Measurements from ENCODE around the gene KPNA2.
"Not testable (repeated sequence)": the region's sequence is repeated elsewhere in the genome, so short reads cannot be mapped to it uniquely, and the experiment has no call there.

KPNA2 gene

GRCh38 chr17:68035523-68036303, at the start of gene KPNA2:
KPNA2 (plus strand) TSS chr17:68035735; CDS start chr17:68037133, 1,398 bp downstream.
- in situ Hi-C loops (cut with MboI; ENCODE audit: low sequenced_read_pairs) = no loop called here

DNA sequence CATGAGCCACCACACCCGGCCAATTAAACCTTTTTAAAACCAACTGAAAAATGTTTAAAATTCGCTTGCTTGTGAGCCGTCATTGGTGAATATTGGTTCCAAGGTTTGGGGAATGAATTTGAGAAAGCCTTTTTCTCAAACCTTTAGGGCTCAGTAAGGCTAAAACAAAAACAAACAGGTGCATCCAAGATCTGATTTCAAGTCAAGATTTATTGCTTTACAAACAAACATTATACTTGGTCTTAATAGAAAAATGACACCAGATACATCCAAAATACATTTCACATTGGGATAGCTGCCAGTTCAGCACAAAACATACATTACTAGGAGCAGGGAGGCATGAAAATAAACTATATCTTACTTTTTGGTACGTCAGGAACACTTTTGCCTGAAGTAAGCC, 44.6 kb upstream of the KPNA2 start:
- in situ Hi-C loops (cut with MboI; ENCODE audit: low sequenced_read_pairs) = no loop called here

- in situ Hi-C loops (cut with MboI; ENCODE audit: low sequenced_read_pairs) = no loop called here
Observed at GRCh38 chr17:67992548-67993152, 42.9 kb upstream of the KPNA2 start.

DNA sequence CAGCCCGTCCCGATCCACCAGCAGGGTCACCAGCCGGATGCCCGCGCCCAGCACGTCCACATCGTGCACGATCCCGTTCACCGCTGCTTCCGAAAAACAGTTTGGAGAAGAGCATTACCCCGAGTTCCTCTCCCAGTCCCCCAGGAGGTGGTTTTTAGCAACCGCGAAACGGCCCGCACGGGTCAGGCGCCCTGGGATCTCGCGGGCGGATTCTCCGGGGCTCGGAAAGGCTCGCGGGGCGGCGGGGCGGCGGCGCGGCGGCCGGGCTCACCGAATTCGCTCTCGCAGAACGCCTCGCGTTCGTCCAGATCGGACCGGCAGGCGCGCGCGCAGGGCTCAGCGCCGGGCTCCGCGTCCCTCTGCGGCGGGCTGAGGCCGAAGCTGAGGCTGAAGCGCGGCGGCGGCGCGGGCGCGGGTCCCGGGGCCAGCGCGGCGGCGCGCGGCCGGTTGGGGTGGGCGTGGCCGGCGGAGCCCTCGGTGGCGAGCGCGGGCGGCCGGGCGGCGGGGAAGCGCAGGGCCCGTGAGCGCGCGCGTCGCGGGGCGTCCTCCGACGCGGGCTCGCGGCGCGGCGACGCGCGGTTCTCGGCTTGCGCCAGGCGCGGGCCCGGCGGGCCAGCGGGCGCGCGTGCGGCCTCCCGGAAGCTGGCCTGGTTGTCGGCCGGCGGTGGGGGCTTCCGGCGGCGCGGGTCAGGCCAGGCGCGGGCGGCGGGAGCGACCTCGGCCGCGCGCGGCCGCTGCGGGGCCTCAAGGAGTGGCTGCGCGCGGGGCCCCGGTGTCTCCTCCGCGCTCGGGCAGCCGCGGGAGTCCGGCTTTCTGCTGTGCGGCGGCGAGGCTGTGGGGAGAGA, 42.2 kb upstream of the KPNA2 start:
- in situ Hi-C loops (cut with MboI; ENCODE audit: low sequenced_read_pairs) = no loop called here

- in situ Hi-C loops (cut with MboI; ENCODE audit: low sequenced_read_pairs) = no loop called here
Observed at GRCh38 chr17:67993998-67994361, 41.6 kb upstream of the KPNA2 start.

DNA sequence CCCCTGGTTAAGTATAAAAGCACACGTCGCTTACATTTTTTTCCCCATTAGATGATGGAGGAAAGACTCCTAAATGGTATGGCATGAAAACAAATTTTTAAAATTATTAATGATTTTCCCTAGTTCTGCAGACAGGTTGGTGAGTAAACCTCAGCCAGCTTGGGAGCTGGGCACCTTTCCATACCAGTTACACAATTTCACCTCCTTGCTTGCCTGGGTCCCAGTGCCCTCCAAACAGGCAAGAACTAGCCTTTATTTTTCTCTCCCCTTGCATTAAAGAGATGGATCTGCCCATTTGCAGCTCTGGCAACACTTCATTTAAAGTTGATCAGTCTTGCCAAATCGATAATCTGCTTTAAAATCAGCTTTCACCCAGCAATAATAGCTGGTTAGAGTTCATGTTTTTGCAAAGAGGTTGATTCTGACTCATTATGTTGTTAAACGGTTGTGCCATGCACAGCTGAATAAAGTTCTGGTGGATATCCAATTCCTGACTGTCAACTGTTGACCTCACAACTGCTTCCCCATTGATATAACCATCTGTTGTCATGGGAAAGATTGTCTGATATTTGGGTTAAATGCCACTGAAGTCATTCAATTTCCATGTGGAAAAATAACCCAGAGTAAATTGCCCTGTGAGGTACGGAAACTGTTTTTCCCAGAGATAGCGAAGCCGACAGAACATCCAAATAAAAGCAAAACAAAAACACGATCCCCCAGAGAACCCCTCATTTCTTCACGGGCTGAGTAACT, 40.5 kb upstream of the KPNA2 start:
- in situ Hi-C loops (cut with MboI; ENCODE audit: low sequenced_read_pairs) = no loop called here

- in situ Hi-C loops (cut with MboI; ENCODE audit: low sequenced_read_pairs) = no loop called here
Observed at GRCh38 chr17:67995570-67996263, 39.8 kb upstream of the KPNA2 start.

- in situ Hi-C loops (cut with MboI; ENCODE audit: low sequenced_read_pairs) = not testable (repeated sequence)
Observed at GRCh38 chr17:67996301-67997171, 39.0 kb upstream of the KPNA2 start, which contains the start of gene C17orf58. C17orf58 (minus strand) TSS chr17:67996469; CDS start chr17:67996198, 271 bp downstream.

DNA sequence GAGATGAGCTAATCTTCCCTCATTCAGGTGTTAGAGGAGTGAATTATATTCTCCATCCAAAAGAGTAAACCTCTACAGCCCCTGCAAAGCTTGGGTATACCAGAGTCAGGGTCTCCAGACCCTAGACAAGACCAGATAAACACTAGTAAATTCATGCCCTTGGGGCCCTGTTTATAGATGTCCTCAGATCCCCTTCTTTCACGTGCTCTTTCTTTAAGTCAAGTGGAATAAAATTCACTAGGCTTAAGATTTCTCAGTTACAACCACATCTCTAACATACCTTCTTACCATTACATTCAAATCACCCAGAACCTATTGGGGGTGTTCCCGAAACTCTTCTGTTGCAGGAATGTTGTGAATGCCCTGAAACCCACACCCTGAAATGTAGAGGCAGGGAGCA, 37.1 kb upstream of the KPNA2 start:
- in situ Hi-C loops (cut with MboI; ENCODE audit: low sequenced_read_pairs) = no loop called here

GRCh38 chr17:67999291-67999911, 36.1 kb upstream of the KPNA2 start:
- in situ Hi-C loops (cut with MboI; ENCODE audit: low sequenced_read_pairs) = no loop called here

DNA sequence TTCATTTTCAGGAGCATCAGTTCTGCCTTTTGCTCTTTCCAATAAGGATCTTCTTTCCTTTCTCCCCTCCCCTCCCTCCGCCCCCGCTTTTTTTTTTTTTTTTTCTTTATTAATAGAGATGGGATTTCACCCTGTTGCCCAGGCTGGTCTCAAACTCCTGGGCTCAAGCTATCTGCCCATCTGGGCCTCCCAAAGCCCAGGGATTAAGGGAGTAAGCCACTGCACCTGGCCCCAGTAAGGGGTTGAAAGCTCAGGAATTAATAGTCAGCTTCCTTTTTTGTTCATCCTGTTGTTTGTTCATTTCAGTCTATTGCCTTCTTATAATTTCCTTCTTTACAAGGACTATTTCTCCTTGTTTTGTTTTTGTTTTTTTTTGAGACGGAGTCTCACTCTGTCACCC, 31.3 kb upstream of the KPNA2 start:
- in situ Hi-C loops (cut with MboI; ENCODE audit: low sequenced_read_pairs) = no loop called here

GRCh38 chr17:68006797-68007196, 28.7 kb upstream of the KPNA2 start:
- in situ Hi-C loops (cut with MboI; ENCODE audit: low sequenced_read_pairs) = no loop called here

DNA sequence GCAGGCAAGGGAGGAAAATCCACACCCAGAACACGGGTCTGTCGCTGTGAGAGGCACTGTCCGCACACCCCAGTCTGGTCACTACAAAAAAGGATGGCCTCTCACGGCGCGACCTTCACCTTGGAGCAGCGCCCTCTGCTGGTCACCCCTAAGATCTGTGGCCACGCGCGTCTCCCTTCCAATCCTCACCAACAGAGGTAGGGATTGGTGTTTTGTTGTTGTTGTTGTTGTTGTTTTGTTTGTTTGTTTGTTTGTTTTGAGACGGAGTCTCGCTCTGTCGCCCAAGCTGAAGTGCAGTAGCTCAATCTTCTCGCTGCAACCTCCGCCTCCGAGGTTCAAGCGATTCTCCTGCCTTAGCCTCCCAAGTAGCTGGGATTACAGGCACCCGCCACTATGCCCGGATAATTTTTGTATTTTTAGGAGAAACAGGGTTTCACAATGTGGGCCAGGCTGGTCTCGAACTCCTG, 24.3 kb upstream of the KPNA2 start:
- in situ Hi-C loops (cut with MboI; ENCODE audit: low sequenced_read_pairs) = no loop called here

- in situ Hi-C loops (cut with MboI; ENCODE audit: low sequenced_read_pairs) = no loop called here
Observed at GRCh38 chr17:68013385-68013784, 22.1 kb upstream of the KPNA2 start.

- in situ Hi-C loops (cut with MboI; ENCODE audit: low sequenced_read_pairs) = no loop called here
Observed at GRCh38 chr17:68015081-68015723, 20.3 kb upstream of the KPNA2 start.

DNA sequence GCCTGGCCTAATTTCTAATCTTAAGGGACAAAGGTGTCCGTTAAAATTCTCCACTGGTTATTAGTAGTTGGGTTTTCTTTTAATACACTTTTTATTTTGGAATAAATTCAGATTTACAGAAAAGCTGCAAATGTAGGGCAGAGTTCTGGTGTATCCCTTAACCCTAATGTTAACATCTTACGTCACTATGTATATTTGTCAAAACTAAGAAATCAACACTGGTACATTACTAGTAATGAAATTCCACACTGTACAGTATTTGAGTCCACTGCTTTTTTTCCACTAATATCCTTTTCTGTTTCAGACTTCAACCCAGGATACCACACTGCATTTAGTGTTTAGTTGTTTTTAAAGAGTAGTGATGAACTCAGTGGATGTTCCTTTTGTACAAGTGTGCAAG, 18.7 kb upstream of the KPNA2 start:
- in situ Hi-C loops (cut with MboI; ENCODE audit: low sequenced_read_pairs) = no loop called here

DNA sequence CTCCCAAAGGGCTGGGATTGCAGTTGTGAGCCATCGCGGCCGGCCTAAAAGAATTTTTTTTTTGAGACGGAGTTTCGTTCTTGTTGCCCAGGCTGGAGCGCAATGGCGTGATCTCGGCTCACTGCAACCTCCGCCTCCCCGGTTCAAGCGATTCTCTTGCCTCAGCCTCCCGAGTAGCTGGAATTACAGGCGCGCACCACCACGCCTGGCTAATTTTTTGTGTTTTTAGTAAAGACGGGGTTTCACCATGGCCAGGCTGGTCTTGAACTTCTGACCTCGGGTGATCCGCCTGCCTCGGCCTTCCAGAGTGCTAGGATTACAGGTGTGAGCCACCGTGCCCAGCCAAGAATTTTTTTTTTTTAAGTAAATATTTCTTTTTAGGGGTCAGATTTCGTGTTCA, 17.0 kb upstream of the KPNA2 start:
- in situ Hi-C loops (cut with MboI; ENCODE audit: low sequenced_read_pairs) = not testable (repeated sequence)

DNA sequence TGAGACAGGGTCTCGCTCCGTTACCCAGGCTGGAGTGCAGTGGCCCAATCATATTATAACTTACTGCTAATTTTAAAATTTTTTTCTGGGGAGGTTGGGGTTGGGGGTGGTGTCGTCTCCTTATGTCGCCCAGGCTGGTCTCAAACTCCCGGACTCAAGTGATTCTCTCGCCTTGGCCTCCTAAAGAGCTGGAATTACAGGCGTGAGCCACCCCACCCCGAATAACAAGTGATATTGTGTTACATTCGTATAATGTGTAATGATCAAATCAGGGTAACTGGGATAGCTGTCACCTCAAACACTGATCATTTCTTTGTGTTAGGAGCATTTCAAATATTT, 16.2 kb upstream of the KPNA2 start:
- in situ Hi-C loops (cut with MboI; ENCODE audit: low sequenced_read_pairs) = no loop called here

Measured in HL-60/S4 treated with phorbol 12-myristate 13-acetate at 8.2 ng/mL for 4 days and 3 days (cell line).